H9 (cell line): Measurements from ENCODE around the gene TUB. TPM values are rescaled to one million over a fixed set of nuclear protein-coding genes. Genes with fewer than 3 reads are reported as not detected.

Experiments used
- DNase-seq: peaks from one replicate; pipeline ENCODE4 v3.0.0-alpha.2; 2017
- H2AFZ ChIP-seq: one replicate; pipeline ENCODE4 v1.6.1; 2013; ENCODE audit warnings: mild to moderate bottlenecking, low read length, control low read depth, moderate library complexity
- H2AK5ac ChIP-seq: 2 replicates; pipeline ENCODE4 v1.6.1; 2013; ENCODE audit warnings: low read length, control low read depth, mixed read lengths; ENCODE audit not compliant: insufficient read length
- H2BK120ac ChIP-seq: one replicate; pipeline ENCODE4 v1.6.1; 2013; ENCODE audit warnings: low read depth, mild to moderate bottlenecking, low read length, control low read depth, inconsistent platforms; ENCODE audit not compliant: poor library complexity, severe bottlenecking
- H2BK12ac ChIP-seq: 2 replicates; pipeline ENCODE4 v1.6.1; 2013; ENCODE audit warnings: low read length, control low read depth, mixed read lengths, low read depth; ENCODE audit not compliant: insufficient read length
- H2BK15ac ChIP-seq: 2 replicates; pipeline ENCODE4 v1.6.1; 2013; ENCODE audit warnings: low read depth, low read length, control low read depth
- H2BK20ac ChIP-seq: one replicate; pipeline ENCODE4 v1.6.1; 2013; ENCODE audit warnings: low read depth, mild to moderate bottlenecking, low read length, control low read depth, inconsistent platforms; ENCODE audit not compliant: poor library complexity, severe bottlenecking
- H2BK5ac ChIP-seq: 2 replicates; pipeline ENCODE4 v1.6.1; 2013; ENCODE audit warnings: low read length, control low read depth, mixed read lengths; ENCODE audit not compliant: insufficient read length
- H3K14ac ChIP-seq: 2 replicates; pipeline ENCODE4 v1.6.1; 2013; ENCODE audit warnings: low read length, control low read depth; ENCODE audit not compliant: insufficient read depth
- H3K18ac ChIP-seq: 2 replicates; pipeline ENCODE4 v1.6.1; 2013; ENCODE audit warnings: low read depth, mild to moderate bottlenecking, mixed read lengths, low read length, control low read depth; ENCODE audit not compliant: insufficient read length
- H3K23ac ChIP-seq: 2 replicates; pipeline ENCODE4 v1.6.1; 2013; ENCODE audit warnings: low read length, control low read depth, mixed read lengths, low read depth; ENCODE audit not compliant: insufficient read length
- H3K23me2 ChIP-seq: 2 replicates; pipeline ENCODE4 v1.6.1; 2013; ENCODE audit warnings: low read depth, mild to moderate bottlenecking, mixed read lengths, low read length, control low read depth; ENCODE audit not compliant: insufficient read length, poor library complexity, severe bottlenecking
- H3K27ac ChIP-seq: 2 replicates; pipeline ENCODE4 v1.5.1; 2013; ENCODE audit warnings: low read length, control low read depth, mixed read lengths, low read depth; ENCODE audit not compliant: insufficient read length
- H3K27me3 ChIP-seq: 2 replicates; pipeline ENCODE4 v1.6.1; 2013; ENCODE audit warnings: low read length, control low read depth, inconsistent platforms; ENCODE audit not compliant: insufficient read depth
- H3K4ac ChIP-seq: 2 replicates; pipeline ENCODE4 v1.6.1; 2013; ENCODE audit warnings: low read depth, mild to moderate bottlenecking, control low read depth, inconsistent platforms, low read length, moderate library complexity
- H3K4me1 ChIP-seq: 2 replicates; pipeline ENCODE4 v1.6.1; 2013; ENCODE audit warnings: low read length, control low read depth, inconsistent platforms; ENCODE audit not compliant: insufficient read depth
- H3K4me2 ChIP-seq: 2 replicates; pipeline ENCODE4 v1.6.1; 2013; ENCODE audit warnings: low read length, control low read depth, mixed read lengths; ENCODE audit not compliant: insufficient read length, insufficient read depth
- H3K56ac ChIP-seq: 2 replicates; pipeline ENCODE4 v1.6.1; 2013; ENCODE audit warnings: low read depth, mild to moderate bottlenecking, mixed read lengths, low read length, control low read depth; ENCODE audit not compliant: insufficient read length
- H3K79me1 ChIP-seq: 2 replicates; pipeline ENCODE4 v1.6.1; 2013; ENCODE audit warnings: low read depth, mild to moderate bottlenecking, moderate library complexity, low read length, control low read depth, inconsistent platforms; ENCODE audit not compliant: insufficient read depth, poor library complexity, severe bottlenecking
- H3K79me2 ChIP-seq: 2 replicates; pipeline ENCODE4 v1.6.1; 2013; ENCODE audit warnings: low read length, control low read depth, inconsistent platforms; ENCODE audit not compliant: insufficient read depth
- H3K9ac ChIP-seq: 2 replicates; pipeline ENCODE4 v1.6.1; 2013; ENCODE audit warnings: low read length, control low read depth, mixed read lengths; ENCODE audit not compliant: insufficient read length; ENCODE audit errors: extremely low read depth
- H3K9me3 ChIP-seq: one replicate; pipeline ENCODE4 v1.6.1; 2013; ENCODE audit warnings: low read depth, low read length, inconsistent platforms; ENCODE audit not compliant: control insufficient read depth
- H3T11ph ChIP-seq: one replicate; pipeline ENCODE4 v1.6.1; 2013; ENCODE audit warnings: mild to moderate bottlenecking, low read length, control low read depth, inconsistent platforms
- H4K20me1 ChIP-seq: one replicate; pipeline ENCODE4 v1.6.1; 2013; ENCODE audit not compliant: control insufficient read depth, insufficient read length, insufficient read depth
- H4K5ac ChIP-seq: 2 replicates; pipeline ENCODE4 v1.6.1; 2013; ENCODE audit warnings: low read depth, mild to moderate bottlenecking, mixed read lengths, low read length, control low read depth; ENCODE audit not compliant: insufficient read length
- H4K8ac ChIP-seq: replicated peaks from 2 replicates; pipeline ENCODE4 v1.6.1; 2013; ENCODE audit warnings: low read length, control low read depth, mixed read lengths, low read depth; ENCODE audit not compliant: insufficient read length
- H4K91ac ChIP-seq: 2 replicates; pipeline ENCODE4 v1.6.1; 2013; ENCODE audit warnings: low read depth, mild to moderate bottlenecking, moderate library complexity, mixed read lengths, low read length, control low read depth; ENCODE audit not compliant: insufficient read length
- H3K27ac Mint-ChIP-seq, 3 experiments: 2 replicates in 2 of 3; 3 replicates in 1 of 3; pipeline ENCODE4 v1.8.0; 2020 to 2021; ENCODE audit warnings: mixed read lengths in 3 of 3, mild to moderate bottlenecking in 1 of 3, moderate library complexity in 1 of 3
- H3K27me3 Mint-ChIP-seq: 2 replicates; pipeline ENCODE4 v1.8.0; 2021; ENCODE audit warnings: low read depth, mild to moderate bottlenecking, moderate library complexity, mixed read lengths
- H3K36me3 Mint-ChIP-seq, 3 experiments: 2 replicates in 2 of 3; 3 replicates in 1 of 3; pipeline ENCODE4 v1.8.0; 2020 to 2021; ENCODE audit warnings: low read depth in 3 of 3, mixed read lengths in 3 of 3; ENCODE audit not compliant: insufficient read depth in 1 of 3
- H3K4me1 Mint-ChIP-seq, 2 experiments: 2 replicates each; pipeline ENCODE4 v1.8.0; 2020; ENCODE audit warnings: mixed read lengths in 2 of 2
- H3K4me3 Mint-ChIP-seq, 2 experiments: 2 replicates in 1 of 2; 3 replicates in 1 of 2; pipeline ENCODE4 v1.8.0; 2020 to 2021; ENCODE audit warnings: mild to moderate bottlenecking in 2 of 2, mixed read lengths in 2 of 2, moderate library complexity in 1 of 2
- H3K9me3 Mint-ChIP-seq, 2 experiments: 2 replicates in 1 of 2; 3 replicates in 1 of 2; pipeline ENCODE4 v1.8.0; 2020; ENCODE audit warnings: mild to moderate bottlenecking in 2 of 2, mixed read lengths in 2 of 2, moderate library complexity in 1 of 2
- CTCF ChIP-seq: fragments of 200-600 bp; sonication (generic); conservative IDR thresholded peaks from 3 replicates; pipeline ENCODE4 v1.8.0; 2021; ENCODE audit warnings: antibody characterized with exemption, mild to moderate bottlenecking
- WGBS: extraction: QIAGEN DNeasy Blood & Tissue Kit; methylation state at CpG from one replicate; pipeline ENCODE4 v1.1.7; 2013; ENCODE audit warnings: missing lambda C conversion rate, low lambda C conversion rate, mixed read lengths; ENCODE audit not compliant: insufficient read length; ENCODE audit errors: extremely low coverage; 5-methylcytosine and 5-hydroxymethylcytosine counted together
- total RNA-seq: library from RNA; stranded (reverse); gene quantifications from 2 replicates; pipeline ENCODE4 v1.2.1, GENCODE V29; 2021

The TUB gene
- total RNA-seq, 1 experiment from 2014 or later: 14.8 TPM

DNA sequence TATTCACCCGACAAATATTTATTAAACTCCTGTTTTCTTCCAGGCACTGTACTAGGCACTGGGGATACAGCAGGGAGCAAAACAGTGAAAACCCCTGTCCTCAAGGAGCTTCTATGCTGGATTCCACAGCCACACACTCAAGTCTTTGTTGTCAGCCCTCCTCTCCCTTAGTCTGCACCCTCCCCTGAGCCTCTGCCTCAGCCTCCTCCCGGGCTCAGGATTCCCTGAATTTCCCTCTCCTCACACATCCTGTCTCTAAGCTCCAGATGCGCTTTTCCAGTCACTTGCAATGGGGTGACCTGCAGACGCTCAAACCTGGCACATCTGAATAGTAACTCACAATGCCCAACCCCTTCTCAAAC, 13.5 kb upstream of the TUB start:
- Histone ChIP-seq H4K91ac (no peak overlapping the region), H3K4me2 (no peak overlapping the region), H2BK12ac (no peak overlapping the region), H3T11ph (no peak overlapping the region), H3K79me1 (no peaks in the 10 kb centered on the region), H2AFZ (no peak overlapping the region), H3K18ac (no peak overlapping the region), H4K5ac (no peak overlapping the region), H2BK5ac (no peak overlapping the region), H2BK20ac (no peak overlapping the region), H4K8ac (no peak overlapping the region), H3K56ac (no peak overlapping the region), H3K27ac (no peak overlapping the region), H2BK15ac (no peak overlapping the region), H3K9me3 (no peaks in the 10 kb centered on the region), H3K14ac (no peak overlapping the region), H3K27me3 (no peaks in the 10 kb centered on the region; the same call in 1 of the 2 replicates), H2AK5ac (no peak overlapping the region), H3K9ac (no peak overlapping the region), H3K4ac (no peak overlapping the region), H3K23me2 (no peaks in the 10 kb centered on the region), H3K79me2 (no peaks in the 10 kb centered on the region), H3K4me1 (peaks cover 7% of the 10 kb centered on the region), H4K20me1 (no peaks in the 10 kb centered on the region), H2BK120ac (no peak overlapping the region), H3K23ac (no peak overlapping the region)
- Mint-ChIP-seq H3K4me1 (peaks cover 29 to 37% of the 10 kb centered on the region in 2 experiments), H3K9me3 (no peaks in the 10 kb centered on the region), H3K27ac (no peak overlapping the region; a peak in 2 of 7 replicates), H3K4me3 (no peak overlapping the region), H3K27me3 (peaks cover 36% of the 10 kb centered on the region), H3K36me3 (no peaks in the 10 kb centered on the region)
- no CpG with 5 or more reads among the region's 4 CpGs for WGBS
- no peak for TF ChIP-seq CTCF
- no peak for DNase-seq
